Measurements from ENCODE around the gene RAB17. TPM values are rescaled to one million over a fixed set of nuclear protein-coding genes. Genes with fewer than 3 reads are reported as not detected.
A peak's percentile ranks its signal among the peaks of the same experiment; 100 is the strongest.

The RAB17 gene
- total and polyA plus RNA-seq, 2 experiments from 2014 or later, result 58.3 to 99.1 TPM

DNA sequence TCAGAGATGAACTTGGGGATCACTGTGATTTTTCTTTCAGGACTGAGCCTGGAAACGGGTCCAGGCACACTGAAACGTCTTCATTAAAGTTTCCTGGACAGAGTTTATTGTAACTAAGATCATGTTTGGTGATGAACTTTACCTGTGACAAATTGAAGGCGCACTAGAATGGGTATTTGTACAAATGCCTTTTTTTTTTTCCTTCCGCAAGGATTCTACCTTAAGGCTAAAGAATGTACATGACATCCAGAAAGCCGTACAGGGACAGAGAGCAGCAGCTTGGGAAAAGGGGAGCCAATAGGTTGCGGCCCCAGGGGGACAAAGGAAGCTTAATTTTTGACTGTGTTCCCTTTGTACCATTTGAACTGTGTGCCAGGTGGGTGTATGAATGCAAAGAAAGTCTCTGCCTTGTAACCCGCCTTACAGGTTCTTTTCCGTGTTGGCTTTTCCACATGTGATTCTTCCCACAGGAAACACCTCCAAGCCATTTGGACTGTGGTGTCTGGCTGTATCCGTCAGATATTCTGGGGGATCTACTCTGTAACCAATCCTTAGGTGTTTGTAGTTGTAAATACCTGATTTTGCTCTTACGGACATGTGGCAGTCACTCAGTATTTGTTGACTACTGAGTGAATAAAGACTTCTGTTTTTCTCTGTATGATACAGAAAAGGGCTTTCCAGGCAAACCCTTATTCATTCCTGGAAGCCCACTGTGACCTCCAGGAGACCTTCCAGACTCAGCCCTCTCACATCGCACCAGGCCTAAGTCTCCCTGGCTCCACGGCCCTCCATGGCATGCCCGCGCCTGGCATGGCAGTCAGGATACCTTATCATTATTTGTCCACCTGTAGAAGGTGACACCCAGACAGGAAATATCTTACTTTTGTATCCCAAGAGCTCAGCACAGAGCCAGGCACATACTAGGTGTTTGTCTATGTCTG is 38.0 kb upstream of the RAB17 start:
- H2AFZ ChIP-seq, result peak overlapping the region; percentile 83
- H3K79me2 ChIP-seq, result peaks cover 43% of the 10 kb centered on the region
- H3K27me3 ChIP-seq, result no peaks in the 10 kb centered on the region
- peaks cover 11% of the 10 kb centered on the region for H3K4me1 ChIP-seq (ENCODE audit: insufficient read depth)
- H3K9me2 ChIP-seq (replicated peaks; ENCODE audit: insufficient read depth), result no peaks in the 10 kb centered on the region
- 62% methylated on average over 14 of the region's 14 CpGs for WGBS (ENCODE audit: low lambda C conversion rate, missing lambda C conversion rate)
- no peak for DNase-seq (ENCODE audit: low spot score)
- TF ChIP-seq, protein P1, sequence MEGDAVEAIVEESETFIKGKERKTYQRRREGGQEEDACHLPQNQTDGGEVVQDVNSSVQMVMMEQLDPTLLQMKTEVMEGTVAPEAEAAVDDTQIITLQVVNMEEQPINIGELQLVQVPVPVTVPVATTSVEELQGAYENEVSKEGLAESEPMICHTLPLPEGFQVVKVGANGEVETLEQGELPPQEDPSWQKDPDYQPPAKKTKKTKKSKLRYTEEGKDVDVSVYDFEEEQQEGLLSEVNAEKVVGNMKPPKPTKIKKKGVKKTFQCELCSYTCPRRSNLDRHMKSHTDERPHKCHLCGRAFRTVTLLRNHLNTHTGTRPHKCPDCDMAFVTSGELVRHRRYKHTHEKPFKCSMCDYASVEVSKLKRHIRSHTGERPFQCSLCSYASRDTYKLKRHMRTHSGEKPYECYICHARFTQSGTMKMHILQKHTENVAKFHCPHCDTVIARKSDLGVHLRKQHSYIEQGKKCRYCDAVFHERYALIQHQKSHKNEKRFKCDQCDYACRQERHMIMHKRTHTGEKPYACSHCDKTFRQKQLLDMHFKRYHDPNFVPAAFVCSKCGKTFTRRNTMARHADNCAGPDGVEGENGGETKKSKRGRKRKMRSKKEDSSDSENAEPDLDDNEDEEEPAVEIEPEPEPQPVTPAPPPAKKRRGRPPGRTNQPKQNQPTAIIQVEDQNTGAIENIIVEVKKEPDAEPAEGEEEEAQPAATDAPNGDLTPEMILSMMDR (IDR thresholded peaks at IDR 0.05; ENCODE audit: poor library complexity), result no peak
- TF ChIP-seq EZH2phosphoT487 (IDR thresholded peaks at IDR 0.05; ENCODE audit: low read depth, severe bottlenecking, unreplicated experiment) (no peak), EZH2 (IDR thresholded peaks at IDR 0.05; ENCODE audit: borderline replicate concordance) (no peak)
- H3K36me3 ChIP-seq (replicated peaks; ENCODE audit: insufficient read depth, low read depth), result no peaks in the 10 kb centered on the region
- H3K9me3 ChIP-seq (ENCODE audit: low read depth), result no peaks in the 10 kb centered on the region
- H3K4me3 ChIP-seq, result peak overlapping the region; percentile 82
- peak overlapping the region; percentile 90 for H3K4me2 ChIP-seq
- no peak overlapping the region for H3K27ac ChIP-seq
- H4K20me1 ChIP-seq (ENCODE audit: insufficient read depth, poor library complexity, severe bottlenecking), result peaks cover 6% of the 10 kb centered on the region

DNA sequence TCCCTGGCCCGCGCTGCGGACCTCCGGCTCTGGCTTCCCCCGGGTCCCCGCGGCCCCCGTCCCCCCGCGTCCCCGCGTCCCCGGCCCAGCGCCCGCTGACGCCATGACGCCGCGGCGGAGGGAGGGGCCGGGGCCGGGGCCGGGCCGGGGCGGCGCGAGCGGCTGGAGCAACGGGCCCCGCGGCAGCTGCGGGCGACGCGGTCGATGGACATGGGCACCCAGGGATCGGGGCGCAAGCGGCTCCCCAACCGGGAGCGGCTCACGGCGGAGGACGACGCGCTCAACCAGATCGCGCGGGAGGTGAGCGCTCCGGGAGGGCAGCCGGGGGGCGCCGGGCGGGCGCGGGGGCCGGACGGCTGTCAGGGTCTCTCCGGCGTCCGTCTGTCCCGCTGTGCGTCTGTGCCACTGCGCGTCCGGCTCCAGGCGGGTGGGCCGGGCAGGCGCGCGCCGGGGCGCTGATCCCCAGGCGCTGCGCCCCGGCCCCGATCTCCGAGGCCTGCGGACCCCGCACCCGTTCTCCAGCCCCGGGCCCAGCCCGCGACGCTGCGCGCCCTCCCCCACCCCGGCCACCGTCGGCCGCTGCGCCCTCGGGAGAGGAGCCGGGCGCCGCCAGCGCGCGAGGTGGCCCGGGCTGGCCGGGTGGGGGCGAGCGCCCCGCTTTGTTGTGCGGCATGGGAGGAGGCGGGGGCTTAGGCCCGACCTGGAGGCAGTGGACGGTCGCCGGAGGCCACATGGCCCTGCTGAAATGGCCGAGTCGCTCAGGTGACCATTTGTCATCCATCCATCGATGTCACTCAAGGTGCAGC is 37.1 kb upstream of the RAB17 start, which contains the start of gene LRRFIP1:
TSS of gene LRRFIP1 (plus strand) at position 147 of the 806 bp plus-strand sequence. CDS start at position 205, 58 bp downstream.
- Histone ChIP-seq H3K9me3 (ENCODE audit: low read depth) (no peaks in the 10 kb centered on the region), H3K4me3 (peak within 1 kb of the TSS; percentile 82), H4K20me1 (ENCODE audit: insufficient read depth, poor library complexity, severe bottlenecking) (peaks cover 6% of the 10 kb centered on the region), H3K4me2 (peak within 1 kb of the TSS; percentile 90), H2AFZ (peak within 1 kb of the TSS; percentile 83), H3K9me2 (replicated peaks; ENCODE audit: insufficient read depth) (no peaks in the 10 kb centered on the region), H3K27me3 (no peaks in the 10 kb centered on the region), H3K36me3 (replicated peaks; ENCODE audit: insufficient read depth, low read depth) (no peaks in the 10 kb centered on the region), H3K79me2 (peaks cover 35% of the 10 kb centered on the region), H3K27ac (no peak within 1 kb of the TSS), H3K4me1 (ENCODE audit: insufficient read depth) (peaks cover 11% of the 10 kb centered on the region)
- under 1% methylated on average over 13 of the region's 114 CpGs for WGBS (ENCODE audit: low lambda C conversion rate, missing lambda C conversion rate)
- DNase-seq (ENCODE audit: low spot score), result peak; percentile 66
- TF ChIP-seq EZH2phosphoT487 (IDR thresholded peaks at IDR 0.05; ENCODE audit: low read depth, severe bottlenecking, unreplicated experiment) (no peak), EZH2 (IDR thresholded peaks at IDR 0.05; ENCODE audit: borderline replicate concordance) (no peak)
- TF ChIP-seq, protein P1 (IDR thresholded peaks at IDR 0.05; ENCODE audit: poor library complexity), result peak; percentile 16

DNA sequence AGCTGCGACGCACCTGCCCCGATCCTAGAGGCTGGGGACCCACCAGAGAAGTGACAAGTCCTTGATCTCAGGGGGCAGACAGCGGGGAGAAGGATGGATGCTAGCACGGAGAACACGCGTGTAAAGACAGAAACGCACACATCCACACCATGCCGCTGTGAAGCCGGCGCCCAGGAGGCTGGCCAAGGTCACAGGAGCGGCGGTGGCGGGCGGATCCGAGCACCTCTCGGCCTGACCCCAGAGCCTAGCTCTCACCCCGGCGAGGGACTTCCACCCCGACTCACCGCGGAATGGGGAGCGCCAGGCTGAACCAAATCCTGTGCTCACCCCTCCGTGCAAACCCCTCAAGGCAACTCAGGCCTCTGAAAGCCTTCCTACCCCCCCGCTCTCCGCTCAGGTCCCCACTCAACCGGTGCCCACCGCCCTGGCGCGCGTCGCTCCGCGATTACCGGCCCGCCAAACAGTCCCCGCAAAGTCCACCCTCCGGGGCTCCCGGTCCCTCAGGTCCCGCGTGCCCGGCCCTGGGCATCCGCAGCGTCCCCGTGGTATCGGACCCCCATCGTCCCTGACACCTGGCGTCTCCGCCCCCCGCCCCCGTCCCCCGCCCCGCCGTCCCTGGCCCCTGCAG is 36.4 kb upstream of the RAB17 start:
- peak overlapping the region; percentile 90 for H3K4me2 ChIP-seq
- H3K27ac ChIP-seq, result no peak overlapping the region
- H3K36me3 ChIP-seq (replicated peaks; ENCODE audit: insufficient read depth, low read depth), result no peaks in the 10 kb centered on the region
- H3K9me2 ChIP-seq (replicated peaks; ENCODE audit: insufficient read depth), result no peaks in the 10 kb centered on the region
- H3K79me2 ChIP-seq, result peaks cover 31% of the 10 kb centered on the region
- H3K9me3 ChIP-seq (ENCODE audit: low read depth), result no peaks in the 10 kb centered on the region
- H3K4me1 ChIP-seq (ENCODE audit: insufficient read depth), result peaks cover 11% of the 10 kb centered on the region
- TF ChIP-seq EZH2 (IDR thresholded peaks at IDR 0.05; ENCODE audit: borderline replicate concordance) (no peak), EZH2phosphoT487 (IDR thresholded peaks at IDR 0.05; ENCODE audit: low read depth, severe bottlenecking, unreplicated experiment) (no peak)
- TF ChIP-seq, protein P1 (IDR thresholded peaks at IDR 0.05; ENCODE audit: poor library complexity), result no peak
- H3K4me3 ChIP-seq, result peak overlapping the region; percentile 82
- no peak for DNase-seq (ENCODE audit: low spot score)
- H4K20me1 ChIP-seq (ENCODE audit: insufficient read depth, poor library complexity, severe bottlenecking), result peaks cover 6% of the 10 kb centered on the region
- H3K27me3 ChIP-seq, result no peaks in the 10 kb centered on the region
- WGBS (ENCODE audit: low lambda C conversion rate, missing lambda C conversion rate), result 16% methylated on average over 27 of the region's 54 CpGs
- H2AFZ ChIP-seq, result peak overlapping the region; percentile 68

Data from hepatocyte (in vitro differentiated cells).